VCaP (cell line): Measurements from ENCODE around the gene FABP1.

Experiments used
- H3K27ac ChIP-seq: fragments of 450-650 bp; 2 replicates; pipeline ENCODE4 v1.5.1; 2017
- CTCF ChIP-seq: fragments of 450-650 bp; conservative IDR thresholded peaks from 2 replicates; pipeline ENCODE4 v1.5.1; 2017; ENCODE audit warnings: mild to moderate bottlenecking, moderate library complexity

The FABP1 gene

GRCh38 chr2:88088999-88089398, 38.9 kb downstream of the FABP1 start:
- no peak for TF ChIP-seq CTCF

GRCh38 chr2:88087763-88088162, 40.1 kb downstream of the FABP1 start:
- H3K27ac ChIP-seq, result no peak overlapping the region
- no peak for TF ChIP-seq CTCF

More at GRCh38 chr2:88088999-88089398, 38.9 kb downstream of the FABP1 start:
- no peak overlapping the region for H3K27ac ChIP-seq

- no peak overlapping the region for H3K27ac ChIP-seq
- no peak for TF ChIP-seq CTCF
Observed at GRCh38 chr2:88087073-88087472, 40.8 kb downstream of the FABP1 start.

- no peak overlapping the region for H3K27ac ChIP-seq
- no peak for TF ChIP-seq CTCF
Observed at GRCh38 chr2:88086401-88086800, 41.5 kb downstream of the FABP1 start.

- no peak for TF ChIP-seq CTCF
Observed at GRCh38 chr2:88085602-88086001, 42.3 kb downstream of the FABP1 start.

GRCh38 chr2:88085099-88085498, 42.8 kb downstream of the FABP1 start:
- no peak overlapping the region for H3K27ac ChIP-seq
- TF ChIP-seq CTCF, result no peak

More at GRCh38 chr2:88085602-88086001, 42.3 kb downstream of the FABP1 start:
- no peak overlapping the region for H3K27ac ChIP-seq

GRCh38 chr2:88082781-88083180, 45.1 kb downstream of the FABP1 start:
- H3K27ac ChIP-seq, result no peak overlapping the region
- TF ChIP-seq CTCF, result no peak
